ENCODE results near the gene SKA1.

DNA sequence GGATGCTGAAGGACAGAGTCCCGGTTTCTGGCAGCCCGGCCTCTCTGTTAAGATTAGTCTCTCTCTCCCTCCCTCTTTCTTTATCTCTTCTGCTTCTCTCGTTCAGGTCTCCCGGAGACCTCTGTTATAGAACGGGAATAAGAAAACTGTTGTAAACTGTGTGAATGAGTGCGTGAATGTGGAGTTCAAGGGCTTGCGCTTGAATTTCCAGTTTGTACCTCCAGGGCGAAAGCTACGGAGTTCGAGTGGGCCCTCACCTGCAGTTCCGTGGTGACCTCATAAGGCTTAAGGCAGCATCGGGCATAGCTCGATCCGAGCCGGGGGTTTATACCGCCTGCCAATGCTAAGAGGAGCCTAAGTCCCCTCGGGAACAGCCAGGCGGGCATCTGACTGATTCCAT is 26.4 kb downstream of the SKA1 start:
- TF ChIP-seq POLR2A (IDR thresholded peaks at IDR 0.05), result no peak
- TF ChIP-seq, protein P1, sequence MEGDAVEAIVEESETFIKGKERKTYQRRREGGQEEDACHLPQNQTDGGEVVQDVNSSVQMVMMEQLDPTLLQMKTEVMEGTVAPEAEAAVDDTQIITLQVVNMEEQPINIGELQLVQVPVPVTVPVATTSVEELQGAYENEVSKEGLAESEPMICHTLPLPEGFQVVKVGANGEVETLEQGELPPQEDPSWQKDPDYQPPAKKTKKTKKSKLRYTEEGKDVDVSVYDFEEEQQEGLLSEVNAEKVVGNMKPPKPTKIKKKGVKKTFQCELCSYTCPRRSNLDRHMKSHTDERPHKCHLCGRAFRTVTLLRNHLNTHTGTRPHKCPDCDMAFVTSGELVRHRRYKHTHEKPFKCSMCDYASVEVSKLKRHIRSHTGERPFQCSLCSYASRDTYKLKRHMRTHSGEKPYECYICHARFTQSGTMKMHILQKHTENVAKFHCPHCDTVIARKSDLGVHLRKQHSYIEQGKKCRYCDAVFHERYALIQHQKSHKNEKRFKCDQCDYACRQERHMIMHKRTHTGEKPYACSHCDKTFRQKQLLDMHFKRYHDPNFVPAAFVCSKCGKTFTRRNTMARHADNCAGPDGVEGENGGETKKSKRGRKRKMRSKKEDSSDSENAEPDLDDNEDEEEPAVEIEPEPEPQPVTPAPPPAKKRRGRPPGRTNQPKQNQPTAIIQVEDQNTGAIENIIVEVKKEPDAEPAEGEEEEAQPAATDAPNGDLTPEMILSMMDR (IDR thresholded peaks at IDR 0.05 in 8 of 11, conservative IDR thresholded peaks at IDR 0.05 in 3 of 11), result no peak

Measured in spleen (tissue), 7 donors.